CD14-positive monocyte (primary cell): Measurements from ENCODE around the gene CDH4. TPM values are rescaled to one million over a fixed set of nuclear protein-coding genes. Genes with fewer than 3 reads are reported as not detected.
"Not testable (repeated sequence)": the region's sequence is repeated elsewhere in the genome, so short reads cannot be mapped to it uniquely, and the experiment has no call there.

ENCODE experiments used
- DNase-seq, 3 donors: peaks; one replicate each; pipeline ENCODE4 v3.0.0-alpha.2; 2011 to 2022
- H2AFZ ChIP-seq: 2 replicates; pipeline ENCODE4 v1.6.0; 2012; ENCODE audit warnings: mild to moderate bottlenecking, low read depth, low read length, inconsistent platforms; ENCODE audit not compliant: insufficient read depth, poor library complexity, severe bottlenecking
- H3K27ac ChIP-seq, 2 donors: 1 replicate in 1 of 2; 2 replicates in 1 of 2; pipeline ENCODE4 v1.5.1; 2012 to 2013; ENCODE audit warnings: low read length in 2 of 2, control low read depth in 1 of 2, inconsistent platforms in 1 of 2, low read depth in 1 of 2, mild to moderate bottlenecking in 1 of 2
- H3K27me3 ChIP-seq, 2 donors: one replicate each; pipeline versions ENCODE4 v1.6.0 to v1.6.1; 2011 to 2013; ENCODE audit warnings: low read length in 2 of 2; ENCODE audit not compliant: control insufficient read depth in 2 of 2, insufficient read depth in 2 of 2
- H3K36me3 ChIP-seq, 2 donors: replicated peaks in 1 of 2; 1 replicate in 1 of 2; 2 replicates in 1 of 2; pipeline versions ENCODE4 v1.5.1 to v1.6.1; 2012 to 2013; ENCODE audit warnings: low read length in 2 of 2, control low read depth in 1 of 2, inconsistent platforms in 1 of 2, mild to moderate bottlenecking in 1 of 2; ENCODE audit not compliant: insufficient read depth in 2 of 2, control insufficient read depth in 1 of 2
- H3K4me1 ChIP-seq, 2 donors: 1 replicate in 1 of 2; 2 replicates in 1 of 2; pipeline versions ENCODE4 v1.5.1 to v1.6.1; 2012 to 2013; ENCODE audit warnings: low read length in 2 of 2, control low read depth in 1 of 2, inconsistent platforms in 1 of 2, mild to moderate bottlenecking in 1 of 2, moderate library complexity in 1 of 2; ENCODE audit not compliant: insufficient read depth in 2 of 2, control insufficient read depth in 1 of 2
- H3K4me2 ChIP-seq: replicated peaks from 2 replicates; pipeline ENCODE3; 2012; ENCODE audit warnings: low read length, moderate library complexity, mild to moderate bottlenecking; ENCODE audit not compliant: poor library complexity, severe bottlenecking; ENCODE audit errors: extremely low read depth
- H3K4me3 ChIP-seq, 3 experiments: fragments of 200-600 bp in 1 of 3; sonication (generic) in 1 of 3; replicated peaks in 1 of 3; 1 replicate in 2 of 3; 2 replicates in 1 of 3; pipeline ENCODE4 v1.5.1; 2011 to 2013; ENCODE audit warnings: low read length in 3 of 3, mild to moderate bottlenecking in 3 of 3, control low read depth in 2 of 3, low read depth in 2 of 3, inconsistent platforms in 1 of 3, moderate library complexity in 1 of 3
- H3K79me2 ChIP-seq: 2 replicates; pipeline ENCODE4 v1.6.0; 2012; ENCODE audit warnings: mild to moderate bottlenecking, control low read depth, inconsistent platforms, low read length, moderate library complexity; ENCODE audit not compliant: insufficient read depth
- H3K9ac ChIP-seq: 2 replicates; pipeline ENCODE4 v1.6.0; 2017; ENCODE audit warnings: low read length, mild to moderate bottlenecking; ENCODE audit not compliant: insufficient read depth, poor library complexity, severe bottlenecking
- H3K9me3 ChIP-seq, 2 donors: replicated peaks in 1 of 2; 1 replicate in 1 of 2; 2 replicates in 1 of 2; pipeline versions ENCODE4 v1.5.1 to v1.6.1; 2012 to 2013; ENCODE audit warnings: low read length in 2 of 2, control low read depth in 1 of 2; ENCODE audit not compliant: control insufficient read depth in 1 of 2, insufficient read depth in 1 of 2
- H4K20me1 ChIP-seq: 2 replicates; pipeline ENCODE4 v1.6.0; 2012; ENCODE audit warnings: mild to moderate bottlenecking, low read length, control low read depth, moderate library complexity; ENCODE audit not compliant: insufficient read depth
- H3K27ac Mint-ChIP-seq, 7 donors: one replicate each; pipeline ENCODE4 v1.8.0; 2020; ENCODE audit warnings: mild to moderate bottlenecking in 7 of 7, mixed read lengths in 7 of 7, moderate library complexity in 6 of 7, inconsistent platforms in 2 of 7
- H3K27me3 Mint-ChIP-seq, 3 donors: one replicate each; pipeline ENCODE4 v1.8.0; 2021 to 2022; ENCODE audit warnings: low read depth in 3 of 3, mild to moderate bottlenecking in 3 of 3, mixed read lengths in 3 of 3, moderate library complexity in 3 of 3, inconsistent platforms in 1 of 3
- H3K36me3 Mint-ChIP-seq, 2 donors: one replicate each; pipeline ENCODE4 v1.8.0; 2020; ENCODE audit warnings: mixed read lengths in 2 of 2, inconsistent platforms in 1 of 2, mild to moderate bottlenecking in 1 of 2
- H3K4me1 Mint-ChIP-seq: one replicate; pipeline ENCODE4 v1.8.0; 2020; ENCODE audit warnings: mild to moderate bottlenecking, mixed read lengths
- H3K4me3 Mint-ChIP-seq, 2 donors: one replicate each; pipeline ENCODE4 v1.8.0; 2020; ENCODE audit warnings: mild to moderate bottlenecking in 2 of 2, mixed read lengths in 2 of 2, moderate library complexity in 1 of 2
- H3K9me3 Mint-ChIP-seq, 7 donors: one replicate each; pipeline ENCODE4 v1.8.0; 2020 to 2022; ENCODE audit warnings: mixed read lengths in 7 of 7, mild to moderate bottlenecking in 6 of 7, moderate library complexity in 6 of 7, inconsistent platforms in 2 of 7
- CTCF ChIP-seq: fragments of 200-600 bp; IDR thresholded peaks from one replicate; pipeline ENCODE4 v1.8.0; 2022; ENCODE audit warnings: antibody characterized with exemption, mild to moderate bottlenecking
- WGBS: methylation state at CpG from one replicate; pipeline ENCODE4 v1.1.5; 2013; ENCODE audit warnings: missing lambda C conversion rate; ENCODE audit not compliant: insufficient coverage; 5-methylcytosine and 5-hydroxymethylcytosine counted together
- intact Hi-C, 2 donors: fragments of 100-400 bp; cut with micrococcal nuclease; formaldehyde crosslinking; loops; one replicate each; pipeline versions ENCODE4 v1.15.0 to v1.15.1; 2023
- polyA plus RNA-seq, 3 donors: library from polyadenylated mRNA; depleted of rRNA in 1 of 3; unstranded in 2 of 3; stranded (reverse) in 1 of 3; fragments of 300-500 nt in 2 of 3; fragments of >200 nt in 1 of 3; fragmentation: Illumina TruSeq in 2 of 3; gene quantifications; 1 replicate in 2 of 3; 2 replicates in 1 of 3; pipeline ENCODE4 v1.2.3, GENCODE V29; 2012 to 2021

CDH4 gene
- polyA plus RNA-seq, 3 donors, result not detected

- WGBS, result 95% methylated on average over 10 of the region's 11 CpGs
These were observed 152.2 kb downstream of the CDH4 start for GRCh38 chr20:61404303-61404702.

GRCh38 chr20:61405007-61405406, 152.9 kb downstream of the CDH4 start:
- Histone ChIP-seq H3K36me3 (no peaks in the 10 kb centered on the region), H3K27me3 (no peaks in the 10 kb centered on the region), H3K79me2 (no peaks in the 10 kb centered on the region), H3K4me3 (no peak overlapping the region), H3K9ac (no peak overlapping the region), H3K4me2 (no peak overlapping the region), H3K9me3 (peaks cover 37 to 87% of the 10 kb centered on the region in 2 donors), H3K4me1 (no peaks in the 10 kb centered on the region), H2AFZ (no peak overlapping the region), H3K27ac (no peak overlapping the region), H4K20me1 (no peaks in the 10 kb centered on the region)
- H3K9me3 Mint-ChIP-seq, result peaks cover 10 to 55% (median 41%) of the 10 kb centered on the region in 7 donors
- 95% methylated on average over 10 of the region's 14 CpGs for WGBS
- DNase-seq, result no peak
- no peaks in the 10 kb centered on the region for H3K27me3 Mint-ChIP-seq
- H3K27ac Mint-ChIP-seq, result no peak overlapping the region
- TF ChIP-seq CTCF, result no peak
- no peaks in the 10 kb centered on the region for H3K4me1 Mint-ChIP-seq
- no peaks in the 10 kb centered on the region for H3K36me3 Mint-ChIP-seq
- H3K4me3 Mint-ChIP-seq, result no peak overlapping the region
- intact Hi-C loops, result no loop called here

More at GRCh38 chr20:61404303-61404702, 152.2 kb downstream of the CDH4 start:
- no peaks in the 10 kb centered on the region for H3K36me3 Mint-ChIP-seq
- intact Hi-C loops, result no loop called here
- no peaks in the 10 kb centered on the region for H3K27me3 Mint-ChIP-seq
- Histone ChIP-seq H3K36me3 (no peaks in the 10 kb centered on the region), H3K9me3 (peaks cover 43 to 89% of the 10 kb centered on the region in 2 donors), H3K9ac (no peak overlapping the region), H3K79me2 (no peaks in the 10 kb centered on the region), H3K4me3 (no peak overlapping the region), H3K4me2 (no peak overlapping the region), H3K27me3 (no peaks in the 10 kb centered on the region), H4K20me1 (no peaks in the 10 kb centered on the region), H3K27ac (no peak overlapping the region), H2AFZ (no peak overlapping the region), H3K4me1 (no peaks in the 10 kb centered on the region)
- no peak overlapping the region for H3K4me3 Mint-ChIP-seq
- H3K4me1 Mint-ChIP-seq, result no peaks in the 10 kb centered on the region
- TF ChIP-seq CTCF, result no peak
- no peak for DNase-seq
- no peak overlapping the region for H3K27ac Mint-ChIP-seq
- H3K9me3 Mint-ChIP-seq, result peaks cover 10 to 61% (median 44%) of the 10 kb centered on the region in 7 donors

- H2AFZ ChIP-seq, H3K36me3 ChIP-seq, H3K27me3 Mint-ChIP-seq, H3K4me2 ChIP-seq, intact Hi-C loops, H3K4me1 ChIP-seq, DNase-seq, H3K27ac Mint-ChIP-seq, H3K36me3 Mint-ChIP-seq, H3K4me3 ChIP-seq, H3K4me3 Mint-ChIP-seq, H3K9ac ChIP-seq, H4K20me1 ChIP-seq, H3K27me3 ChIP-seq, H3K4me1 Mint-ChIP-seq, H3K27ac ChIP-seq, H3K79me2 ChIP-seq: not testable (repeated sequence)
- 97% methylated on average over 8 of the region's 8 CpGs for WGBS
- H3K9me3 Mint-ChIP-seq, result peaks cover 12 to 40% (median 32%) of the 10 kb centered on the region in 7 donors
- peaks cover 27 to 81% of the 10 kb centered on the region in 2 donors for H3K9me3 ChIP-seq
These were observed 154.7 kb downstream of the CDH4 start for GRCh38 chr20:61406773-61407172.
